ENCODE results near the gene KIF5B. TPM values are rescaled to one million over a fixed set of nuclear protein-coding genes. Genes with fewer than 3 reads are reported as not detected.

KIF5B gene
- total RNA-seq, 1 experiment from 2014 or later, result 70.5 TPM

- TF ChIP-seq CTCF (conservative IDR thresholded peaks at IDR 0.05), result no peak
- no peaks in the 10 kb centered on the region for H3K23me2 ChIP-seq (ENCODE audit: insufficient read length, low read depth, low read length, poor library complexity, severe bottlenecking)
- no peak overlapping the region for H3K27ac ChIP-seq (ENCODE audit: insufficient read length, low read depth, low read length)
- no peaks in the 10 kb centered on the region for H3K4me1 ChIP-seq (ENCODE audit: insufficient read depth, low read length)
- no peak overlapping the region for H2BK15ac ChIP-seq (ENCODE audit: low read depth, low read length)
- H3K9me3 ChIP-seq (ENCODE audit: control insufficient read depth, low read depth, low read length), result no peaks in the 10 kb centered on the region
- WGBS (ENCODE audit: extremely low coverage, insufficient read length, low lambda C conversion rate), result no CpG with 5 or more reads among the region's 2 CpGs
- H3K4me2 ChIP-seq (ENCODE audit: insufficient read depth, insufficient read length, low read length), result no peak overlapping the region
- no peak overlapping the region for H3K14ac ChIP-seq (ENCODE audit: insufficient read depth, low read length)
- H3K23ac ChIP-seq (ENCODE audit: insufficient read length, low read depth, low read length), result no peak overlapping the region
- H3K56ac ChIP-seq (ENCODE audit: insufficient read length, low read depth, low read length), result no peak overlapping the region
- H3K27me3 Mint-ChIP-seq (ENCODE audit: low read depth), result peaks cover 2% of the 10 kb centered on the region; the same call in 1 of the 2 replicates
- no peak overlapping the region for H3K9ac ChIP-seq (ENCODE audit: extremely low read depth, insufficient read length, low read length)
- no peaks in the 10 kb centered on the region for H3K4me1 Mint-ChIP-seq
- no peak overlapping the region for H2AK5ac ChIP-seq (ENCODE audit: insufficient read length, low read length)
- peaks cover 21 to 23% of the 10 kb centered on the region in 2 experiments for H3K9me3 Mint-ChIP-seq
- H2BK12ac ChIP-seq (ENCODE audit: insufficient read length, low read depth, low read length), result no peak overlapping the region
- no peak overlapping the region for H4K5ac ChIP-seq (ENCODE audit: insufficient read length, low read depth, low read length)
- H4K8ac ChIP-seq (replicated peaks; ENCODE audit: insufficient read length, low read depth, low read length), result no peak overlapping the region
- H3T11ph ChIP-seq (ENCODE audit: low read length), result no peak overlapping the region
- no peak overlapping the region for H2BK20ac ChIP-seq (ENCODE audit: low read depth, low read length, poor library complexity, severe bottlenecking)
- no peaks in the 10 kb centered on the region for H3K79me1 ChIP-seq (ENCODE audit: insufficient read depth, low read depth, low read length, poor library complexity, severe bottlenecking)
- H2BK5ac ChIP-seq (ENCODE audit: insufficient read length, low read length), result no peak overlapping the region
- no peak for DNase-seq
- H4K91ac ChIP-seq (ENCODE audit: insufficient read length, low read depth, low read length), result no peak overlapping the region
- H3K27ac Mint-ChIP-seq, result no peak overlapping the region
- H2AFZ ChIP-seq (ENCODE audit: low read length), result no peak overlapping the region
- H3K79me2 ChIP-seq (ENCODE audit: insufficient read depth, low read length), result no peaks in the 10 kb centered on the region
- peaks cover 0 to 19% (median 4%) of the 10 kb centered on the region in 3 experiments; a peak in 5 of 7 replicates for H3K36me3 Mint-ChIP-seq (ENCODE audit: insufficient read depth in 1 of 3, low read depth in 3 of 3)
- no peak overlapping the region for H3K4me3 Mint-ChIP-seq
- H3K4ac ChIP-seq (ENCODE audit: low read depth, low read length), result no peak overlapping the region
- no peaks in the 10 kb centered on the region for H3K27me3 ChIP-seq (ENCODE audit: insufficient read depth, low read length)
- H4K20me1 ChIP-seq (ENCODE audit: control insufficient read depth, insufficient read depth, insufficient read length), result no peaks in the 10 kb centered on the region
- no peak overlapping the region for H3K18ac ChIP-seq (ENCODE audit: insufficient read length, low read depth, low read length)
- no peak overlapping the region for H2BK120ac ChIP-seq (ENCODE audit: low read depth, low read length, poor library complexity, severe bottlenecking)
Observed at GRCh38 chr10:32095116-32095733, 39.0 kb upstream of the KIF5B start.

All from H9 (cell line).